Breast epithelium (tissue), 4 donors: ENCODE measurements around the gene GCHFR. TPM values are rescaled to one million over a fixed set of nuclear protein-coding genes. Genes with fewer than 3 reads are reported as not detected.
A peak's percentile ranks its signal among the peaks of the same experiment; 100 is the strongest.

Source experiments
- DNase-seq, 2 donors: peaks; one replicate each; pipeline ENCODE4 v3.0.0-alpha.2; 2019; ENCODE audit warnings: low spot score in 2 of 2
- H3K27ac ChIP-seq, 2 donors: fragments of 200-600 bp; sonication (generic) in 1 of 2; one replicate each; pipeline ENCODE4 v1.5.1; 2016 to 2019; ENCODE audit warnings: mild to moderate bottlenecking in 1 of 2
- H3K27me3 ChIP-seq, 2 donors: fragments of 200-600 bp; sonication (generic) in 1 of 2; one replicate each; pipeline versions ENCODE4 v1.5.1 to v1.6.0; 2017 to 2019; ENCODE audit warnings: control low read depth in 1 of 2, mild to moderate bottlenecking in 1 of 2
- H3K36me3 ChIP-seq: fragments of 200-600 bp; one replicate; pipeline ENCODE4 v1.5.1; 2019
- H3K4me1 ChIP-seq, 2 donors: fragments of 200-600 bp; sonication (generic); one replicate each; pipeline ENCODE4 v1.5.1; 2016 to 2019; ENCODE audit warnings: control low read depth in 1 of 2
- H3K4me3 ChIP-seq, 3 donors: fragments of 200-600 bp; sonication (generic); 1 replicate in 2 of 3; 2 replicates in 1 of 3; pipeline ENCODE4 v1.5.1; 2016 to 2019; ENCODE audit warnings: mild to moderate bottlenecking in 3 of 3, moderate library complexity in 2 of 3
- H3K9me3 ChIP-seq, 2 donors: fragments of 200-600 bp; sonication (generic) in 1 of 2; one replicate each; pipeline ENCODE4 v1.5.1; 2016 to 2019; ENCODE audit warnings: control low read depth in 1 of 2
- POLR2A ChIP-seq: fragments of 450-650 bp; IDR thresholded peaks from one replicate; pipeline ENCODE4 v1.6.1; 2016; ENCODE audit warnings: antibody characterized with exemption, mild to moderate bottlenecking, moderate library complexity
- POLR2AphosphoS5 ChIP-seq, 3 donors: sonication (generic); formaldehyde crosslinking; IDR thresholded peaks; one replicate each; pipeline ENCODE4 v1.6.1; 2017; ENCODE audit warnings: antibody characterized with exemption in 3 of 3
- intact Hi-C: fragments of 100-400 bp; cut with DNase I; formaldehyde crosslinking; loops from one replicate; pipeline ENCODE4 v1.15.1; 2023; ENCODE audit warnings: low total_unique reads
- total RNA-seq, 3 donors: library from RNA; depleted of rRNA; stranded (reverse); fragments of >200 nt; gene quantifications; one replicate each; pipeline ENCODE4 v1.1.0, GENCODE V29; 2016
- TF ChIP-seq, protein P1 (sequence below), 3 donors: fragments of 450-650 bp; IDR thresholded peaks; one replicate each; pipeline ENCODE4 v1.5.1; 2016 to 2017; ENCODE audit warnings: antibody characterized with exemption in 3 of 3, mild to moderate bottlenecking in 3 of 3, moderate library complexity in 3 of 3

GCHFR gene
- total RNA-seq, 3 donors from 2014 or later = 56.0 to 100 (median 61.9) TPM

DNA sequence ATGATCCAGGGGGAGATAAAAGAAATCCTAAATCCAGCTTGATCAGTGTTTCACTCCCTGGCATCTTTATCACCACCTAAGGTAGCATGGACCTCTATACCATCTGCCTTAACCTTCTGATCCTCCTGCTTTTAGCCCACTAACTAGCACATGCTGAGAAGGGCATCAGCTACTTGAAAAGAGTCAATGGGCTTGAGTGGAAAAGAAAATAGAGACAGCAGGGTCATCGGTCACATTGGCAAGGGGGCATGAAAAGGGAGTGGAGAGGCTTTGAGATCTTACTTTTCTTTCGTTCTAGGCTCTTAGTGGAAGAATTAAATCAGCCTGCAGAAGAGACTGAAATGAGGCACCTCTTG lies 42.8 kb downstream of the GCHFR start:
- H3K27me3 ChIP-seq = no peaks in the 10 kb centered on the region
- TF ChIP-seq, protein P1, sequence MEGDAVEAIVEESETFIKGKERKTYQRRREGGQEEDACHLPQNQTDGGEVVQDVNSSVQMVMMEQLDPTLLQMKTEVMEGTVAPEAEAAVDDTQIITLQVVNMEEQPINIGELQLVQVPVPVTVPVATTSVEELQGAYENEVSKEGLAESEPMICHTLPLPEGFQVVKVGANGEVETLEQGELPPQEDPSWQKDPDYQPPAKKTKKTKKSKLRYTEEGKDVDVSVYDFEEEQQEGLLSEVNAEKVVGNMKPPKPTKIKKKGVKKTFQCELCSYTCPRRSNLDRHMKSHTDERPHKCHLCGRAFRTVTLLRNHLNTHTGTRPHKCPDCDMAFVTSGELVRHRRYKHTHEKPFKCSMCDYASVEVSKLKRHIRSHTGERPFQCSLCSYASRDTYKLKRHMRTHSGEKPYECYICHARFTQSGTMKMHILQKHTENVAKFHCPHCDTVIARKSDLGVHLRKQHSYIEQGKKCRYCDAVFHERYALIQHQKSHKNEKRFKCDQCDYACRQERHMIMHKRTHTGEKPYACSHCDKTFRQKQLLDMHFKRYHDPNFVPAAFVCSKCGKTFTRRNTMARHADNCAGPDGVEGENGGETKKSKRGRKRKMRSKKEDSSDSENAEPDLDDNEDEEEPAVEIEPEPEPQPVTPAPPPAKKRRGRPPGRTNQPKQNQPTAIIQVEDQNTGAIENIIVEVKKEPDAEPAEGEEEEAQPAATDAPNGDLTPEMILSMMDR (IDR thresholded peaks at IDR 0.05) = no peak
- no peak for TF ChIP-seq POLR2AphosphoS5 (IDR thresholded peaks at IDR 0.05)
- no peak for TF ChIP-seq POLR2A
- no peak for DNase-seq
- H3K9me3 ChIP-seq = no peaks in the 10 kb centered on the region
- H3K27ac ChIP-seq = peak overlapping the region; percentile 93 to 97
- H3K36me3 ChIP-seq = no peaks in the 10 kb centered on the region
- H3K4me3 ChIP-seq = peak overlapping the region; percentile 84 to 95 (median 91)
- peaks cover 0 to 5% of the 10 kb centered on the region in 2 donors for H3K4me1 ChIP-seq
- intact Hi-C loops = no loop called here

DNA sequence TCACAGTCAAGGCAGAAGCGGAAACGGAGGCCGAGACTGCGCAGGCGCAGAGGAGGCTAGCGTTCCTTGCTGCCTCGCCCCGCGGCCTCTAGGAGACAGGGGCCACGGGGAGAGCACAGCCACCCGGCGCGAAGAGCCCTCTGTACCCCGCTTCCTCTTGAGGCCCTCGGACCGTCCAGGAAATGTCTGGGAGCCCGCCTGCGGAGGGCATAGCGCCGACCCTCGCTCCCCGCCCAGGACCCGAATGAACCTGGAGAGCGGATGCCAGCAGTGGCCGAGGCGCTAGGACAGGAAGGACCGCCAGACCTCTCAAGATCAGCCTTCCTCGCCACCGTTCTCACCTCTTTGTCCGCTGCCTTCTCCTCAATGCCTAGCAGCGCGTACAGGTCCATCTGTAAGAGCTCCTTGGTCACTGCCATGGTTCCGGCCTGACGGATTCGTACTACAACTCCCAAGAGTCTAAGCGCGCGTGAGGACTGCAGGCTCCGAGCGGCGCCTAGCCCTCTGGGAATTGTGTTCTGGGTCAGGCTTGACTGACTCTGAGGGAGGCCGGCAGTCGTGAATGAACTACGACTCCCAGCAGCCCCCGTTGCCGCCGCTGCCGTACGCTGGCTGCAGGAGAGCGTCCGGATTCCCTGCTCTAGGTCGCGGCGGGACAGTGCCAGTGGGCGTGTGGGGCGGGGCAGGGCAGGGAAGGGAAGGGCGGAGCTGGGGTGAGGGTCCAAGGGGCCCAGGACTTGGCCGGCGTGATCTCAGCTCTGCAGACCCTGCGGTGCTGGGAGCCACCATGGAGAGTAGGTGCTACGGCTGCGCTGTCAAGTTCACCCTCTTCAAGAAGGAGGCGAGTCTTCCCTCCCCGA lies 43.4 kb downstream of the GCHFR start, which contains the start of the genes DNAJC17 and ZFYVE19:
Gene DNAJC17, minus strand, starts transcription at position 446 of the 860 bp plus-strand sequence. Its CDS starts 27 bp downstream, at position 419.
Gene ZFYVE19, plus strand, starts transcription at position 62 of the 860 bp plus-strand sequence. Its CDS starts 501 bp downstream, at position 563.
- peak; percentile 14 to 71 (median 52) for TF ChIP-seq POLR2AphosphoS5 (IDR thresholded peaks at IDR 0.05)
- TF ChIP-seq POLR2A = peak; percentile 11
- TF ChIP-seq, protein P1 (IDR thresholded peaks at IDR 0.05) = peak in 1 of 3 donors; percentile 10
- intact Hi-C loops = no loop called here
- H3K4me1 ChIP-seq = peaks cover 0 to 5% of the 10 kb centered on the region in 2 donors
- peak; percentile 92 to 94 for DNase-seq
- H3K27ac ChIP-seq = peak within 1 kb of the TSS; percentile 93 to 97
- H3K27me3 ChIP-seq = no peaks in the 10 kb centered on the region
- H3K4me3 ChIP-seq = peak within 1 kb of the TSS; percentile 84 to 95 (median 91)
- H3K36me3 ChIP-seq = no peaks in the 10 kb centered on the region
- H3K9me3 ChIP-seq = no peaks in the 10 kb centered on the region

DNA sequence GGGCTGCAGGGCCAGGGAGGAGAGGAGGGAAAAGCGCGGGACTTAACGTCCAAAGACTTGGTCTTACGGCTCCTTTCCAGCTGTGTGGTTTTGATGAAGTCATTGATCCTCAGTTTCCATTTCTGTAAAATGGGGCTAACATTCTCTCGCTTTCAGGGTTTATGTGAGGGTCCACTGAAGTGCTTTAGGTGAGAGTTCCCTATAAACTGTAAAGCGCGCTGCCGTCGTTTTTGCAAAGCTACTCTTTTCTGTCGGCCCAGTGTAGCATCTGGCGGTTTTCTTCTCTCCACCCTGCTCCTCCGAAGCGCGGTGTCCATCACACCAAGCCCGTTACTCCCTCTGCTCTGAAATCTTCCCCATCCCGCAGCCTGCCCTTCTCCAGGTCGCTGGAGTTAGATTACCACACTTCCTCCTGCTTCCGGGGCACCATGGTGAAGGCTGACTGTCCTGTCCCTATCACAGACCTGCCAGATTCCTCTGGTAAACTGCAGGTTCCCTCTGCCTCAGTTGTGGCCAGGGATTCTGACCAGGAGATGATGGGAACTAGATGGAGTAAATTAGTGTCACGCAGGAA lies 44.1 kb downstream of the GCHFR start:
- Histone ChIP-seq H3K27me3 (no peaks in the 10 kb centered on the region), H3K4me1 (peaks cover 0 to 5% of the 10 kb centered on the region in 2 donors), H3K36me3 (no peaks in the 10 kb centered on the region), H3K4me3 (peak overlapping the region; percentile 84 to 95 (median 91)), H3K27ac (peak overlapping the region in 1 of 2 donors; percentile 97), H3K9me3 (no peaks in the 10 kb centered on the region)
- intact Hi-C loops = no loop called here
- no peak for TF ChIP-seq POLR2AphosphoS5 (IDR thresholded peaks at IDR 0.05)
- TF ChIP-seq, protein P1 (IDR thresholded peaks at IDR 0.05) = no peak
- TF ChIP-seq POLR2A = no peak
- no peak for DNase-seq

DNA sequence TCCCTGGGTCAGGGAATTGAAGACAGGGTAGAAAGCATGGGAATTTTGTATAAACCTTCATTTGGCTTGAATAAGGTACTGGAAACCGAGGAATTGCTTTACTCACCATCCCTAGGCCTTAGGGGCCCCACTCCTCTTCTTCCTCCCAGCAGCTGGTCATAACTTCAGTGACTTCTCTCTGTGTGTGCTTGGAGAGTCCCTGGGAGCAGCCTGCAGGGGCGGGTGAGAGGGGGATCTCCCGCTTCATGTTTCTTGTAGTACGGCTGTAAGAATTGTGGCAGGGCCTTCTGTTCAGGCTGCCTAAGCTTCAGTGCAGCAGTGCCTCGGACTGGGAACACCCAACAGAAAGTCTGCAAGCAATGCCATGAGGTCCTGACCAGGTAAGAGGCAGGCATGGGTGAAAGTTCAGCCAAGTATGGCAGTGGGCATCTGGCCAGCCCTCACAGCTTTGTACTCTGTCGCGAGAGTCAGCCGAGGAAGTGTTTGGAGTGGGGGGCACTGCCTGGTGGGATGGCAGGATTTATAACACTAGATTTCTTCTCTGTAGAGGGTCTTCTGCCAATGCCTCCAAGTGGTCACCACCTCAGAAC lies 45.1 kb downstream of the GCHFR start:
- Histone ChIP-seq H3K4me3 (peak overlapping the region in 1 of 3 donors; percentile 95), H3K27ac (no peak overlapping the region), H3K4me1 (peaks cover 0 to 5% of the 10 kb centered on the region in 2 donors), H3K27me3 (no peaks in the 10 kb centered on the region), H3K9me3 (no peaks in the 10 kb centered on the region), H3K36me3 (no peaks in the 10 kb centered on the region)
- TF ChIP-seq POLR2AphosphoS5 (IDR thresholded peaks at IDR 0.05) = no peak
- intact Hi-C loops = no loop called here
- no peak for DNase-seq

DNA sequence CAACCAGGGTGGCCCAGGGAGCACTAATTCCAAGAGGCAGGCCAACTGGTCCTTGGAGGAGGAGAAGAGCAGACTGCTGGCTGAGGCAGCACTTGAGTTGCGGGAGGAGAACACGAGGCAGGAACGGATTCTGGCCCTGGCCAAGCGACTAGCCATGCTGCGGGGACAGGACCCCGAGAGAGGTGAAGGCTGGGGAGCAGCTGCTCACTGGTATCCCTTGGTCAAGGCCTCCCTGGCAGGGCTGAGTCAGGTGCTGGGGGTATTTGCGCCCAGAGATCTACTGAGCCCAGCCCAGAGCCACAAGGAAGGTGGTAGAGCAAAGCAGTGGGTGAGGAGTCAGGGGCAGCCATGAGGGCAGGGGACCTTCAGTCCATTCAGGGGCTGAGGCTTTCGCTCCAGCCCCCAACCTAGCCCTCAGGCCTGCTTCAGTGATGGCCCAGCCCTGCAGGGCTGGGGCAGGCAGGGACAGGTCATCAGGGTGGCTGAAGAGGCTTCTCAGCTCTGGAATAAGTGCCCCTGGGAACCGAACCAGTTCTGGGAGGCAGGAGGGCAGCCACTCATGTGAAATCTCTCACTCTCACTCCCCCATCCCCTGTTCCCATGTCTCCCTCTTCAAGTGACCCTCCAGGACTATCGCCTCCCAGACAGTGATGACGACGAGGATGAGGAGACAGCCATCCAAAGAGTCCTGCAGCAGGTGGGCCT lies 49.0 kb downstream of the GCHFR start:
- Histone ChIP-seq H3K36me3 (no peaks in the 10 kb centered on the region), H3K27me3 (no peaks in the 10 kb centered on the region), H3K4me3 (no peak overlapping the region), H3K9me3 (no peaks in the 10 kb centered on the region), H3K4me1 (peaks cover 0 to 5% of the 10 kb centered on the region in 2 donors), H3K27ac (peak overlapping the region in 1 of 2 donors; percentile 36)
- intact Hi-C loops = no loop called here
- no peak for DNase-seq
- TF ChIP-seq, protein P1 (IDR thresholded peaks at IDR 0.05) = no peak
